HG02798 (cell line): ENCODE measurements around the gene MYCBP2.
"Not testable (repeated sequence)": the region's sequence is repeated elsewhere in the genome, so short reads cannot be mapped to it uniquely, and the experiment has no call there.

ENCODE experiments used
- ATAC-seq: cut with Tn5 transposase; IDR thresholded peaks from one replicate; pipeline ENCODE4 v1.9.1; 2021; ENCODE audit warnings: mild to moderate bottlenecking; ENCODE audit not compliant: unreplicated experiment, poor library complexity

MYCBP2 gene

GRCh38 chr13:77306458-77306857, 20.4 kb downstream of the MYCBP2 start:
- ATAC-seq: no peak

- no peak for ATAC-seq
Measured at GRCh38 chr13:77305266-77305665, 21.6 kb downstream of the MYCBP2 start.

DNA sequence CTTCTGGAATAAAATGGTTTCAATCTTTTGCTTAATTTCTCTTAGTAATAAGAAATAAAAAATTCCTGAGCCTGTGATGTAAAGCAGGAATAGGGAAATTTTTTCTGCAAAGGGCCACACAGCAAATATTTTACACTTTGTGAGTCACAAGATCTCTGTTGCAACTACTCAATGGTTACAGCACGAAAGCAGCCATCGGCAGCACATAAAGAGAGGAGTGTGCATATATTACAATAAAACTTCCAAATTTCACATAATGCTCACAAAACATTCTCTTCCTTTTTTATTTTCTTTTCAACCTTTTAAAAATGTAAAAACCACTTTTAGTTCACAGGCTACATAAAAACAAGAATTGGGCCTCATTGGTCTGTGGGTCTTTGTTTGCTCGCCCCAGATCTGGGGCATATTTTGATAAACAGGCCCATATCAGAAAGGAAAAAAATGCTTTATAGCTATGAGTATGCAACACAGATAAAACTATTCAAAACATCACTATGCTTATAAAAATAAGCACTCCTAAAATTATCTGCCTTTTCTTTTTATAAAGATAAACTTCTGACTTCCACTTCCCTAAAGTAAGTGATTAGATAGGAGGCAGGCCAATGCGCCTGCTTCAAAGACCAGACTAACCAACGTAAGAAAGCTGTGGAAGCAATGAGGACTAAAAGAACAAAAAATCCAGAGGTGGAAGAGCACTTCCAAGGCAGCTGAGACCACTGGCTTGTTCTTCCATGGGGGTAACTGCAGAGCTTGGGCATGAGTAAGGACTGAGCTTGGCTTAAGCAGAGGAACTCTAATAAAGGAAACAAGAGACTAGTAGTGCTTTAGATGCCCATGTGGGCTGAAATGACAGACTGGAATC, 26.5 kb downstream of the MYCBP2 start:
- peak; percentile 40 for ATAC-seq

DNA sequence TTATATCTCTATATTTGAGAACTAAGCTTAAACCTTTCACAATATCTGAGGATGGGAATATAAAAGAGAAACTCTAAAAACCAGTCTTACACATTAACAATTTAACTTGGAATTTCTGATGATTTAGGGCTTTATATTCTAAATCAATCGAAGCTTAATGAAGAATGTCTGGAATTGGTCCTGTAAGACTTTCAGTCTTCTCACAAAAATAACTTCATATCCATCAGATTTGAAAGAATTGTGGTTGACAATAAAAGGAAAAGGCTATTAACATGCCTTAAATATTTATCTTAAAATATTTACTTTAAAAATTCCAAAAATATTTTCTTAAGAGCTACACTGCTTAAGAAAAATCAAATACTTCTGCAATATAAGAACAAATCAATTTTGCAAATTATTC, 27.3 kb downstream of the MYCBP2 start:
- no peak for ATAC-seq

DNA sequence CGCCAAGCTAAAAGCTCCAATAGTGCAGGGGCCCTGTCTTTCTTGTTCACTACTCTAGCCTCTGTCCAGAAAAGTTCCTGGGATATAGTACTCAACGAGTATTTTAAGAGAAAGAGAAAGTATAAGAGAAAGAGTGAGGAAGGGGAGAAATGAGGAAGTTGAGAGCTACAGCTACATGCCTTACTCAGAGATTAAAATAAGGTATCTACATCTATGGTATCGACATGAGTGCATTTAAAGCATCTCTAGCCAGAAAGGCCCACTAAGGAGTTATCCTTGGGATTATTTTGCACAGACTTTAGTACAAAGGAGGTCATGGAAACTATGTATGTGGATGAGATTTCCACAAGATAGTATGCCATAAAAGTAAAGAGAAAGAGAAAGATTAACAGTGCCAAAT, 28.5 kb downstream of the MYCBP2 start:
- peak; percentile 76 for ATAC-seq

GRCh38 chr13:77291774-77292173, 35.1 kb downstream of the MYCBP2 start:
- no peak for ATAC-seq

GRCh38 chr13:77290342-77290741, 36.6 kb downstream of the MYCBP2 start:
- ATAC-seq: no peak

DNA sequence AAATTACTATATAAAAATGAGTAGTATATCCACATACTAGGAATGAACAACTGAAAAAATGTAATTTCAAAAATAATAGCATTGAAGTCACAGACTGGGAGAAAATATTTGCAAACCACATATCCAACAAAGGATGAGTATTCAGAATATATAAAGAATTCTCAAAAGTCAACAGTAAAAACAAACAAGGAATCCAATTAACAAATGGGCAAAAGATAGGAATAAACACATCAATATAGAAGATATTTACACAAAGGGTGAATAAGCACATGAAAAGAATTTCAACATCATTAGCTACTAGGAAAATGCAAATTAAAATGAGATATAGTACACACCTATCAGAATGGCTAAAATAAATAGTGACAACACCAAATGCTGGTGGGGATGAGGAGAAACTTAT, 37.0 kb downstream of the MYCBP2 start:
- ATAC-seq: no peak

- ATAC-seq: not testable (repeated sequence)
Measured at GRCh38 chr13:77285632-77286031, 41.3 kb downstream of the MYCBP2 start.

- no peak for ATAC-seq
Measured at GRCh38 chr13:77285098-77285497, 41.8 kb downstream of the MYCBP2 start.

GRCh38 chr13:77274126-77274525, 52.8 kb downstream of the MYCBP2 start:
- no peak for ATAC-seq

DNA sequence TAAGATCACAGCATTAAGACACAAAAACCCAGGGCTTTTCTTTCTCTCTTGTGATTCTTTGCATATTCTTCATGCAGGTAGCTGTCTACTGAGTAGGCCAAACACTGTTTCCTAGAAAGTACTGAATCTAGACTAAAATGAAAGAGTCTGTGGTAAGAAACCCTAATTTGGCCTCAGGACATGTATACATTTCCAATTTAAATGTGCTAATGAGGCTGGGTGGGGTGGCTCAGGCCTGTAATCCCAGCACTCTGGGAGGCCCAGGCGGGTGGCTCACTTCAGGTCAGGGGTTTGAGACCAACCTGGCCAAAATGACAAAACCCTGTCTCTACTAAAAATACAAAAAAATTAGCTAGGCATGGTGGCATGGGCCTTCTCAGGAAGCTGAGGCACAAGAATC, 57.8 kb downstream of the MYCBP2 start:
- no peak for ATAC-seq

DNA sequence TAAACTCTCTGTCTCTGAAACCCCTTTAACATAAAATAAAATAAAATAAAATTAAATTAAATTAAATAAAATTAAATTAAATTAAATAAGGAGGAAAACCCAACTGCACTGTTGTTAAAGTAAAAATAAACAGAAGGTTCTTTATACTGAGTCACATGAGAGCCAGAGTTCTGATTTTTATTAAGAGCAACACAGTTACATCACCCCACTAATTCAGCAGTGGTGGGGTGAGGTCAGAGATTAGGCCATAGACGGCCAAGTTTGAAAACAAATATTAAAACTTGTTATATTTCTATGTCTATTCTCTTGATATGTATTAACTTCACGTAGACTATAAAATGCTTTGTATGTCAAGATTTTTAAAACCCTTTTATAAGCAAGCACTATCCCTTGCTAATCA, 59.5 kb downstream of the MYCBP2 start:
- no peak for ATAC-seq

- ATAC-seq: no peak
Measured at GRCh38 chr13:77265336-77265735, 61.6 kb downstream of the MYCBP2 start.

GRCh38 chr13:77262198-77262597, 64.7 kb downstream of the MYCBP2 start:
- ATAC-seq: no peak

GRCh38 chr13:77250975-77251374, 75.9 kb downstream of the MYCBP2 start:
- no peak for ATAC-seq

DNA sequence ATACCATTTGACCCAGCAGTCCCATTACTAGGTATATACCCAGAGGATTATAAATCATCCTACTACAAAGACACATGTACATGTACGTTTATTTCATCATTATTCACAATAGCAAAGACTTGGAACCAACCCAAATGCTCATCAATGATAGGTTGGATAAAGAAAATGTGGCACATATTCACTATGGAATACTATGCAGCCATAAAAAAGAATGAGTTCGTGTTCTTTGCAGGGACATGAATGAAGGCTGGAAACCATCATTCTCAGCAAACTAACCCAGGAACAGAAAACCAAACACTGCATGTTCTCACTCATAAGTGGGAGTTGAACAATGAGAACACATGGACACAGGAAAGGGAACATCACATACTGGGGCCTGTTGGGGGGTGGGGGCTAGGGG, 81.7 kb downstream of the MYCBP2 start:
- ATAC-seq: not testable (repeated sequence)

DNA sequence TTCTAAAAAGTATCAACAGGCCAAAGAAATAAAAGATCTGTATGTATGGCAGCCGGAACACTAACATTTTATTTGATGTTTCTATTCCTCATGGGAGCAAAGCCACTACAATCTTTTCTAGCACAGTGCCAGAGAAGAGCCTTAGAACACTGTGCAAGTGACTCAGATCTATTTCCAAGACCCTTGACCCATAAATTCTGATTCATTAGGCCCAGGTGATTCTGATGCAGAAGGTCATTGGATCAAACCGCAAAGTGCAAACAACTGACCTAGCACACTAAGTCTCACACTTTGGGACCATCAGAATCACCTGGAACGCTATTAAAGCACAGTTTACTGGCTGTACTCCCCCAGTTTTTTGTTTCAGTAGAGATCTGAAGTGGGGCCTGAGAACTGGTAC, 87.6 kb downstream of the MYCBP2 start:
- no peak for ATAC-seq

DNA sequence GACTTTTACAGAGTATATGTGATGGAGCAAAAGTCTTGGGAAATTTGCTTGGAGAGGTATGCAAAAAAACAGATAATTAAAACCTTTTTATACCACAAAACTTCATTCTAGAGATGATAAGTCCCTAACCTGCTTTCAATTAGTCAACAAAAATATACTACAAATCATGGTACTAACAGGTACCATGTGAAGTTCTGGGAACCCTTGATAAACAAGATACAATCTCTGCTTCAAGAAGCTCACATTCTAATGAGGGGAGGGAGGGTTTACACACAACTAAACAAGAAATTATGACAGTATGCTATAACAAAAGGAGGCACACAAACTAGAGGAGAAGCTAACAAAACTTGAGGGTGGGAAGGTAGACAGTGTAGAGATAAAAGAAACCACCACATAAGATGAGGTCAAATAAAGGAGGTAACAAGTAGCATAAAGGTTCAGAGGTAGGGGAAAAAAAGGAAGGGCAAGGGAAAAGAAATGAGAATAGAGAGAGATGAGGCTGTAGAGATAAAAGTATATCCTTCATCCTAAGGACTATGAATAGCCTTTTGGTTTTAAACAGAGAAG, 91.4 kb downstream of the MYCBP2 start:
- ATAC-seq: no peak

- no peak for ATAC-seq
Measured at GRCh38 chr13:77233159-77233558, 93.7 kb downstream of the MYCBP2 start.

GRCh38 chr13:77230560-77230959, 96.3 kb downstream of the MYCBP2 start:
- ATAC-seq: no peak

DNA sequence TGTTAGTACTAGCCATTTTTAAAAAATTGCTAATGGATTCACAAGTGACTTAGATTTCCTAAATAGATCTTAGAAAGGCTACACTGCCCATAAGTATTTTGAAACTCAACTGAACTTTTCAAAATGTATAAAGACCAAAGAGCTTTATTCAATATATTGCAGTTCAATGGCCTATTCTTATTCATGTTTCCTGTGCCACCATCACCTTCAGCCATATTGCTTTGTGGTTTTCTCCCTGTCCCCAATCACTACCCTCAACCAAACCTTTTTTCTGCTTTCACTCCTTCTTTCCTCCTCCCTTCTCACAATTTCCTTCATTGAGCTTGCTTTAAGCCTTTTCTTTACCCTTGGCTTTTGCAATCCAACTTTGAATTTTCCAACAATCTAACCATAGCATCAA, 100.9 kb downstream of the MYCBP2 start:
- no peak for ATAC-seq
